Activated CD8-positive, alpha-beta memory T cell treated with anti-CD3 and anti-CD28 coated beads for 1 hour (primary cell): Measurements from ENCODE around the gene BCL2L13.
"Not testable (repeated sequence)": the region's sequence is repeated elsewhere in the genome, so short reads cannot be mapped to it uniquely, and the experiment has no call there.

ENCODE experiments used
- DNase-seq, 2 donors: peaks; one replicate each; pipeline ENCODE4 v3.0.0-alpha.2; 2020; ENCODE audit warnings: low read depth in 1 of 2; ENCODE audit errors: extremely low read depth in 1 of 2

BCL2L13 gene

DNA sequence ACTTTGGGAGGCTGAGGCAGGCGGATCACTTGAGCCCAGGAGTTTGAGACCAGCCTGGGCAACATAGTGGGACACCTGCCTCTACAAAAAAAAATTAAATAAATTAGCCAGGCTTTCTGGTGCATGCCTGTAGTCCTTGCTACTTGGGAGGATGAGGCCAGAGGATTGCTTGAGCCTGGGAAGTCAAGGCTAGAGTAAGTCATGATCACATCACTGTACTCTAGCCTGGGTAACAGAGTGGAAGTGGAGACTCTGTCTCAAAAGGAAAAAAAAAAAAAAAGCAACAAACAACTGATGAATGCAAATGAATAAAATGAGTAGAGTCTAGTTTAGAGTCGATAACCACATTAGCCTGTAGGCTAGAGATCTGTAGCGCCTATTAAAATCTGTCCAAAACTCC, 3.9 kb upstream of the BCL2L13 start:
- DNase-seq: no peak

DNA sequence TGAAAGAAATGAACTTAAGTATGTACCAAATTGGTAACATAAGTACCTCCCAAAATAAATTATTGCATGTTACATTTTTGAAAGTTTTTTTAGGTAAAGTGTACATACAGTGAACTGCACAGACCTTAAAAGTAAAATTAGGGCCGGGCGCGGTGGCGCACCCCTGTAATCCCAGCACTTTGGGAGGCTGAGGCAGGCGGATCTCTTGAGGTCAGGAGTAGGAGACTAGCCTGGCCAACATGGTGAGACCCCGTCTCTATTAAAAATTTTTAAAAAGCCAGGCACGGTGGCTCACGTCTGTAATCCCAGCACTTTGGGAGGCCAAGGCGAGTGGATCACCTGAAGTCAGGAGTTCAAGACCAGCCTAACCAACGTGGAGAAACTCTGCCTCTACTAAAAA, 1.7 kb upstream of the BCL2L13 start:
- DNase-seq: not testable (repeated sequence)

DNA sequence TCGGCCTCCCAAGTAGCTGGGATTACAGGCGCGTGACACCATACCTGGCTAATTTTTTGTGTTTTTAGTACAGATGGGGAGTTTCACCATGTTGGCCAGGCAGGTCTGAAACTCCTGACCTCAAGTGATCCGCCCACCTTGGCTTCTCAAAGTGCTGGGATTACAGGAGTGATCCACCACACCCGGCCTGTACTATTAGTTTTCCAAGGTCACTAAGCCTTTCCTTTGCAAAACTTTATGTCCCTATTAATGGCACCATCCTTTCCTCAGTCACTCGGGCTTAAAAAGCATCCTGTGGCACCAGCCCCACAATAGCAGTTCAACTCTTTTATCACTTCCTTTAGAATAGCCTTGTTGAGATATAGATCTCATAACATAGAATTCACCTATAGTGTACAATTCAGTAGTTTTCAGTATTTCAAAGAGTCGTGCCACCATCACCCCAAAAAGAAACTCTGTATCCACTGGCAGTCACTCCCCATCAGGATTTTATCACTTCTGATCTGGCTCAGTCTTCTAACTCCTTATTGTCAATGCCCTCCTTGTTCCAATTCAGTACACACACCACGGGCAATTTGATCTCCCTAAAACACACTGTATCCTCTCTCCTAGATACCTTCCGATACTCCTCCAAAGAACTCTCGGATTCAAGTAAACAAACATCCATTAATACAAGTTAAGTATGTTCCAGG, 921 bp upstream of the BCL2L13 start:
- no peak for DNase-seq

DNA sequence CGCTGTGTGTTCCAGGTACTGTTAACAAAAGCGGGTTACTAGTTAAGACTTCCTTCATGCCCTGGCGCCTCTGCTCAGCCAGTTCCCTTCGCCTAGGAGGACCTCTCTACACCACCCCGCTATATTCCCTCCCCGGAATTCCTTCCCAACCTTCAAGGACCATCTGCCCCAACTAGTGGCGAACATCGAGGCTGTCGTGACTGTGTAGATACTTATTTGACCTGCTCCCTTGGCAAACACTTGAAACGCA, 450 bp upstream of the BCL2L13 start:
- no peak for DNase-seq

DNA sequence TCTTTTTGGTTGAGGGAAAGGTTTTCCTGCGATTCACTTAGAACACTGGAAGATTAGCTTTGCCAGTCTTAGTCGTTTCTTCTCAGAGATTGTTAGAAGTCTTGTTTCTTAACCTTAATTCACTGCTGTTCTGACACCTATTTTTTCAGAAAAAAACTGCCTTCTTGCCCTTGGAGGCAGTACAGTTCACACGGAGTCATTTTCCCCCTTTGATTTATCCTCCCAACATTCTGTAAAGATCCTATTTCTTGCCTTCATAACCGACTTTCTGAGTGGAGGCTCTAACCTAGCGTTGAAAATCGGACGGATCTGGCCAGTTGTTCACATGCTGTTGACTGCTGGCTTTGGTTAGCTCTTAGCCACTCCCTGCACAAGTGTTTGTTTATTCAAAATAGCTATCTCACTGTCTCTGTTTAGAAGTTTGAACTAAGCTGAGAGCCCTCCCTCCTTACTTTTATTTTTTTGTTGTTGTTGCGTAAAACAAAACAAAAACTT, 737 bp downstream of the BCL2L13 start:
- DNase-seq: no peak

DNA sequence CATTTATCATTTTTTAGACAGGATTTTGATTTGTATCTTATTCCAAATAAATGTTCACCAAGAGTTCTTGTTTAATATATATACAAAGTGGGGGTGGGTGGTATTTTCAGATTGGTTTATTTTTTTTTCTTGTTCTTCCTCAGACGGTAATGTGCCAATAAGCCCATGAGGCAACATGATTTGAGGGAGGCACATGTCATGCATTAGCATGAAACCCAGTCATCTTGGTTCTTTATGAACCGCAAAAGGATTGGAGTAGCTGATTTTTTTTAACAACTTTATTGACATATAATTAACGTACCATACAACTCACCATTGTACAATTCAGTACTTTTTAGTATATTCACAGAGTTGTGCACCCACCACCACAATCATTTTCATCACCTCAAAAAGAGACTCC, 2.7 kb downstream of the BCL2L13 start:
- DNase-seq: no peak

DNA sequence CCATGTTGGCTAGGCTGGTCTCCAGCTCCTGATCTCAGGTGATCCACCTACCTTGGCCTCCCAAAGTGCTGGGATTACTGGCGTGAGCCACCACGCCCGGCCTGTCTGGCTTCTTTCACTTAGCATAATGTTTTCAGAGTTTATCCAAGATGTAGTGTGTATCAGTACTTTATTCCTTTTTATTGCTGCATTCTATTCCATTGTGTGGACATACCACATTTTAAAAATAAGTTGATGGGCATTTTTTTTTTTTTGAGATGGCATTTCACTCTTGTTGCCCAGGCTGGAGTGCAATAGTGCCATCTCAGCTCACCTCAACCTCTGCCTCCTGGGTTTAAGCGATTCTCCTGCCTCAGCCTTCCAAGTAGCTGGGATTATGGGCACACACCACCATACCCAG, 3.8 kb downstream of the BCL2L13 start:
- not testable (repeated sequence) for DNase-seq

DNA sequence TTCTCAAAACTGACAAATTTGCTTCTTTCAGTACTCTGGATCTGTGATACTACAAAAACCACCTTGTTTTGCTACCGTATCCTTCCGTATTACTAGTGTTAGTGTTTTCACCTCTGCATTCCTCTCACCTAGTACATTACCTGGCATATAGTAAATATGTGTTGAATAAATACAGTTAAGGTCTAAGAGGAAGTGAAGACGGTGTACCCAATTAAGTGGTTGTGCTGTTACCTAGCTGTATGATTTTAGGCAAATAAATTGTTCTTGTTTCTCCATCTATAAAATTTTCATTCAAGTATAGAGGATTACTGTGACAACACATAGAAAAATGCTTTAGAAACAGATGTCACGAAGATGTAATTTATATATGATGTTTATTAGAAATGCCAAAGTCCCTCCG, 8.9 kb downstream of the BCL2L13 start:
- no peak for DNase-seq

DNA sequence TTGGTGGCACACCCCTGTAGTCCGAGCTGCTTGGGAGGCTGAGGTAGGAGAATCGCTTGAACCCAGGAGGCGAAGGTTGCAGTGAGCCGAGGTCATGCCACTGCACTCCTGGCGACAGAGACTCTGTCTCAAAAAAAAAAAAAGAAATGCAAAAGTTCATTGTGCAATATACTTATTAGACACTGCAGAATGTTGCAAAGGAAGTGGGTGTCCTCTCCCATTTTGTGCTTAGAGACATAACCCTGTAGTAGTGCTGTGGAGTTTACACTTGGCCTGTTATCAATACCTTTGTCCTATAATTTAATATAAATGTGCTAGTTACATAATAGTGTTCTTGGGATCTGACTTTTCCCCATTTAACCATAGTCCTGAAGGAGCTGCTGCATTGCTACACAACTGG, 9.4 kb downstream of the BCL2L13 start:
- no peak for DNase-seq

DNA sequence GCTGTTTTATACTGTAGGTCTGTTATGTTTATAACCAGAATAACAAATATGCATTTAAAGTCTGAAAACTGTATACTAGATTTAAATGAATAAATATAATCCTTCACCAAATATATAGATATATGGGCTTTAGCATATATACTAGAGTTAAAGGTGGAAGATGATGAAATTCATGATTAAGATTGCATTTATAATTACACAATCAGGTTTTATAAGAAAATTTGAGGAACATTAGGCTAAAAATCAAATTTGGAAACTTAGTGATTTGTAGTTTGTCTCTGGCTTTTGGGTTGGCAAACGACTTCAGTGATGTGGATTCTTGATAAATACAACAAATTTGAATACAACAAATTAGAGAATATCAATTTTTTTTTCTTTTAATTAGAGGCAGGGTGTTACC, 10.0 kb downstream of the BCL2L13 start:
- DNase-seq: no peak

DNA sequence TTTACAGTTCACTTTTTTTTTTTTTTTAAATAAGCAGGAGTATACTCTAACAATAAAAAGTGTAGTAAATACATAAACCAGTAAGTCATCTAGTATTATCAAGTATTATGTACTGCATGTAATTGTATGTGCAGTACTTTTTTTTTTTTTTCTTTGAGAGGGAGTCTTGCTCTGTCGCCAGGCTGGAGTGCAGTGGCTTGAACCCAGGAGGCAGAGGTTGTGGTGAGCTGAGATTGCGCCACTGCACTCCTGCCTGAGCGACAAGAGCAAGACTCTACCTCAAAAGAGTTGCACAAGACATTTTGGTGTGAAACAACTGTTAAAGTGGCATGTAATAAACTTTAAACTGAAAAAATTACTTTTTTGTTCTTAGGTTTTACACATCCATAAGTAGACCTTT, 16.7 kb downstream of the BCL2L13 start:
- DNase-seq: no peak

DNA sequence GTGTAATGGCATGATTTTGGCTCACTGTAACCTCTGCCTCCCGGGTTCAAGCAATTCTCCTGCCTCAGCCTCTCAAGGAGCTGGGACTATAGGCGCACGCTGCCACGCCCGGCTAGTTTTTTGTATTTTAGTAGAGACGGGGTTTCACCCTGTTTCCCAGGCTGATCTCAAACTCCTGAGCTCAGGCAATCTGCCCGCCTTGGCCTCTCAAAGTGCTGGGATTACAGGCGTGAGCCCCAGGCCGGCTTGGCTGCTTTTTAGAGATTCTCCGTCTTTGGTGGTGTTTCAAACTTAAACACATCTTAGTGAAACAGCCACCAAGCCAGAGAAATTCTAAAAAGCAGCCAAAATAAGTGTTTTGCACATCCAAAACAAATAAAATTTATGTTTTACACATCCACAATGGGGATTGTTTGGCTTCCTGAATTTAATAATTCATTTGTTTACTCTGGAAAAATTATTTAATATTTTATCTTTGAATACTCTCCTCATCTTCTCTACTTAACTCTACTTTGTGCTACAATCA, 18.4 kb downstream of the BCL2L13 start:
- no peak for DNase-seq

DNA sequence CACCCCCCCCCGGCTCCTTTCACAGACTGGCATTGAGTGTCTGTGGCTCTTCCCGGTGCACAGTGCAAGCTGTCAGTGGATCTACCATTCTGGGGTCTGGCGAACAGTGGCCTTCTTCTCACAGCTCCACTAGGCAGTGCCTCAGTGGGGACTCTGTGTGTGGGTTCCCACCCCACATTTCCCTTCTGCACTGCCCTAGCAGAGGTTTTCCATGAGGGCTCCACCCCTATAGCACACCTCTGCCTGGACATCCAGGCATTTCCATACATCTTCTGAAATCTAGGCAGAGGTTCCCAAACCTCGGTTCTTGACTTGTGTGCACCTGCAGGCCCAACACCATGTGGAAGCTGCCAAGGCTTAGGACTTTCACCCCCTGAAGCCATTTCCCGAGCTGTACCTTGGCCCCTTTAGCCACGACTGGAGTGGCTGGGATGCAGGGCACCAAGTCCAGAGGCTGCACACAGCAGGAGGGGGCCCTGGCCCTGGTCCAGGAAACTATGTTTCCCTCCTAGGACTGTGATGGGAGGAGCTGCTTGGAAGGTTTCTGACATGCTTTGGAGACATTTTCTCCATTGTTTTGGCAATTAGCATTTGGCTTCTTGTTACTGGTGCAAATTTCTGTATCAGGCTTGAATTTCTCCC, 26.0 kb downstream of the BCL2L13 start:
- DNase-seq: no peak

DNA sequence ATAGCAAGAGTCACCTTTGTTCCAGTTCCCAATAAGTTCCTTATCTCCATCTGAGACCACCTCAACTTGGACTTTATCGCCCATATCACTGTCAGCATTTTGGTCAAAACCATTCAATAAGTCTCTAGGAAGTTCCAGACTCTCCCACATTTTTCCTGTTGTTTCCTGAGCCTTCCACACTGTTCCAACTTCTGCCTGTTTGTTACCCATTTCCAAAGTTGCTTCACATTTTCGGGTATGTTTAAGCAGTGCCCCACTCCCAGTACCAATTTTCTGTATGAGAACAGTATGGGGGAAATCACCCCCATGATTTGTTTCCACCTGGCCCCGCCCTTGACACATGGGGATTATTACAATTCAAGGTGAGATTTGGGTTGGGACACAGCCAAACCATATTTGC, 26.7 kb downstream of the BCL2L13 start:
- no peak for DNase-seq

DNA sequence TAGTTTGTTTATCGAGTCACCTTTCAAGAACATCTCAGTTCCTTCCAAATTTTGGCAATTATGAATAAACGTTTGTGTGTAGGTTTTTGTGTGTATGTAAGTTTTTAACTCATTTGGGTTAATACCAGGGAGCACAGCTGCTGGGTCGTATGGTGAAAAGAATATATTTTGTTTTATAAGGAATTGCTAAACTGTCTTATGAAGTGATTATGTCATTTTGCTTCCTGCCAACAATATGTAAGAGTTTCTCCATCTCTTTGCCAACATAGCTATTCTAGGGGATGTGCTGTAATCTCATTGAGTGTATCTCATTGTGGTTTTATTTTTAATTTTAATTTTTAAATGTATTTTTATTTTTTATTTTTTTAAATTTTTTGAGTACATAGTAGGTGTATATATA, 27.3 kb downstream of the BCL2L13 start:
- DNase-seq: no peak

DNA sequence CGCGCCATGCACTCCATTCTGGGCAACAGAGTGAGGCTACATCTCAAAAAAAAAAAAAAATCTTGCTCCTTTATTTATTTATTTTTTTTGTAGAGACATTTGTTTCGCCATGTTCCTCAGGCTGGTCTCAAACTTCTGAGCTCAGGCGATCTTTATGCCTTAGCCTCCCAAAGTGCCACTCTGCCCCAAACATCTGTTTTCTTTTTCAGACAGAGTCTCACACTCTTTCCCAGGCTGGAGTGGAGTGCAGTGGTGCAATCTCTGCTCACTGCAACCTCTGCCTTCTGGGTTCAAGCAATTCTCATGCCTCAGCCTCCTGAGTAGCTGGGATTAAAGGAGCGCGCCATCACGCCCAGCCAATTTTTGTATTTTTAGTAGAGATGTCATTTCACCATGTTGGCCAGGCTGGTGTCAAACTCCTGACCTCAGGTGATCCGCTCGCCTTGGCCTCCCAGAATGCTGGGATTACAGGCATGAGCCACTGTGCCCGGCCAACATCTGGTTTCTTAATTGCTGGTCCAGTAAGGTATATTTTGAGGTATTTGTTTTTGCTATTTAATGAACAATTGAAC, 33.0 kb downstream of the BCL2L13 start:
- DNase-seq: not testable (repeated sequence)

DNA sequence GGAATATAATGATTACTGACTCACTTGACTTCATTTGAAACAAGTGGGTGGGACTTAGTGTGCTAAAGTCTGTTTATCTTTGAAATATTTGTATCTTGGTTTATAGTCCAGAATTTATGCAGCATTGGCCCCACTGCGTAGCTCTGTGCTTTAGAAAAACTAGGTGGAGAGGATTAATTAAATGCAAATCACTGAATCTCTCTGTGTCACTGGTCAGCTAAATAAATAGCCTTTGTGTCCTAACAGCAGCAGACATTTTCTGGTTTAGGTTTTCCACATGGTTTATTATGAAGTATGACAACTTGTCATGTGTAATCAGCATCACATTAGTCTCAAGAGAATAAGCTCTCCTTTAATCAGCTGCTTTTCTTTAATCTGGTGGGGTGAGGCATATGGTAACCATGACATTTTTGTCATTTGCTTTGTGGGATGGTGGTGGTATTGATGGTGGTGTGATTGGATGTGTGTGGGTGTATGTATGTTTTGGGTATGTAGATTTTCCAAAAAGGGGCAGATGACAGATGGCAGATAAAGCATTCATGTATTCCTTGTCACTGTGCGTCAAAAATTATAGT, 33.9 kb downstream of the BCL2L13 start:
- no peak for DNase-seq

DNA sequence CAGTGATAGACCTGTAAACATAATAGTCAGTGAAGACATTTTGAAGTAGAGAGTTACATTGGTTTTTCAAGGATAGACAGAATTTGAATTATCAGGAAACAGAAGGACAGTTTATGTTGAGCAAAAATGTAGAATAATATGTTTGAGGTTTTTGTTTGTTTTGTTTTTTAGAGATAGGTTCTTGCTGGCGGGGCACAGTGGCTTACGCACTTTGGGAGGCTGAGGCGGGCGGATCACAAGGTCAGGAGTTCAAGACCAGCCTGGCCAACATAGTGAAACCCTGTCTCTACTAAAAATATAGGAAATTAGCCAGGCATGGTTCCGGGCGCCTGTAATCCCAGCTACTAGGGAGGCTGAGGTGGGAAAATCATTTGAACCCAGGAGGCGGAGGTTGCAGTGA, 35.6 kb downstream of the BCL2L13 start:
- DNase-seq: no peak

DNA sequence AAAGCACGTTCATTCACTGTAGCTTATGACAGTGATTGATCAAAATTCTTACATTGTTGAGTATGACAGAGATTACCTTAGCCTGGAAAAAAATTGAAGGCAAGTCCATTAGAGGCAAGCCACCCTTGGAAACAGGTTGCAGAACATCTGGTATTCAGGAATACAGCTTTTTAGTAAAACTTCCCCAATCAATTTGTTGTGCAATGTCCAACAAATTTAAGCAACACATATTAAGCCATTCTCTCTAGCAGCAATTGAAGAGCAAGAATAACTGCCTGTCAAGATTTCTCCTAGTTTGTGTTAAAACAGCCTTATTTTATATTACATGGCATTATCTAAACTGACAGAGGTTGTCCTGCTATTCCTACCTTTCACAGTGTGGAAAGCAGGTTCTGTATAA, 37.0 kb downstream of the BCL2L13 start:
- no peak for DNase-seq

DNA sequence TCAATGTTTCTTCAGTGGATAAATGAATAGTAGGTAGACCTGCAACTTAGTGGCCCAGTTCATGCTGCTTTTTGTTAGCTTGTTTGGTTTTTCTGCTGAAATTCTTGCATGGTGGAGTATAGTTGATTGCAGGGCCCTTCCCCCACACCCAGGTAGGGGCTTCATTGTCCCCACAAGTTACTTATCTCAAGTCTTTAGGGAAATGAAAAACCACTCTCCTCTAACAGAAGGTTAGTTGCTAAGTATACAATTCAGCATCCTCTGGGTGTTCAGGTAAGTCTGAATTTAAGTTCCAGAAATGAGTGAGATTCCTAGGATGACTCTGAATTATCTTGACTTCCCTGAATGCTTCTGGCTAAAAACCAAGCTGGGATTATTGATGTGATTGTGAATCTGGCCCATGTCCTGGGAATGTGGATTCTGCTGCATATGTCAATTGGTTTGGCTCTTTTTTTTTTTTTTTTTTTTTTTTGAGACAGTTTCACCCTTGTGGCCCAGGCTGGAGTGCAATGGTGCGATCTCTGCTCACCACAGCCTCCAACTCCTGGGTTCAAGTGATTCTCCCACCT, 40.3 kb downstream of the BCL2L13 start:
- DNase-seq: no peak

DNA sequence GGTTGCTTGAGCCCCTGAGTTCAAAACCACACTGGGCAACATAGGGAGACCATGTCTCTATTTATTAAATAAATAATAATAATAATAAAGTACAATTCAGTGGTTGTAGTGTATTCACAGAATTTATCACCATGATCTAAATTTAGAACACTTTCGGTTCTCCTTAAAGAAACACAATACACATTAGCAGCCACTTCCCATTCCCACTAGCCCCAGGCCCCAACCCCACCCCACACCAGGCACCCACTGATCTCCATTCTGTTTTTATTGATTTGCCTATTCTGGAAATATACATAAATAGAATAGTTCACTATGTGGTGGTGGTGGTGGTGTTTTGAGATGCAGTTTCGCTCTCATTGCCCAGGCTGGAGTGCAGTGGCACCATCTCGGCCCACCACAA, 45.7 kb downstream of the BCL2L13 start:
- DNase-seq: no peak

DNA sequence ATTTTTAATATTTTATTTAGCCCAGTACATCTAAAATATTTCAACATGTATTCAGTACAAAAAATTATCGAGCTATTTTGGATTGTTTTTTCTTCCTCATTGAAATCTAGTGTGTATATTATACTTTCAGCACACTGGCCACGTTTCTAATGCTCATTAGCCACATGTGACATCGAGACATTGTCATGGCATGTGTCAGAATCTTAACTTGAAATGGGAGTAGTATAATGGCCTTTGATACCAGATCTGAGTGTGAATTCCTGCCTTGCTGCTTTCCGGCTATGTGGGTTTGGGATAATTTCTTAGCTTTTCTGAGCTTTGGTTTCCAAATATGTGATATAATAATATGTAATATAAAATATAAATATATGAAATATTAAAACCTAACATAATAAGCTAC, 54.3 kb downstream of the BCL2L13 start:
- no peak for DNase-seq
